H1 (cell line): ENCODE results near the gene TBC1D10A. TPM values are rescaled to one million over a fixed set of nuclear protein-coding genes. Genes with fewer than 3 reads are reported as not detected.

Experiments
- ATF2 ChIP-seq: IDR thresholded peaks from 2 replicates; pipeline ENCODE4 v1.6.1; 2012; ENCODE audit warnings: low read length, inconsistent platforms
- CHD1 ChIP-seq: IDR thresholded peaks from 2 replicates; pipeline ENCODE4 v1.6.1; 2012; ENCODE audit warnings: low read depth, low read length, improper control_type of control experiment
- EGR1 ChIP-seq: IDR thresholded peaks from 2 replicates; pipeline ENCODE4 v1.6.1; 2011; ENCODE audit warnings: low read depth, low read length, borderline replicate concordance
- MAFK ChIP-seq: IDR thresholded peaks from 2 replicates; pipeline ENCODE4 v1.6.1; 2012; ENCODE audit warnings: low read depth, mild to moderate bottlenecking, improper control_type of control experiment, low read length
- SAP30 ChIP-seq: fragments of 300-600 bp; sonication (generic); IDR thresholded peaks from 2 replicates; pipeline ENCODE4 v1.7.1; 2012; ENCODE audit warnings: low read length, moderate library complexity, mild to moderate bottlenecking, inconsistent platforms; ENCODE audit not compliant: insufficient read depth, insufficient replicate concordance
- TEAD4 ChIP-seq: IDR thresholded peaks from 2 replicates; pipeline ENCODE4 v1.6.1; 2012; ENCODE audit warnings: low read depth, low read length, inconsistent platforms, mixed read lengths
- polyA plus RNA-seq, 7 experiments: library from polyadenylated mRNA; depleted of rRNA in 3 of 7; stranded (reverse) in 5 of 7; unstranded in 2 of 7; fragments of >200 nt in 5 of 7; fragments of 200-250 nt in 2 of 7; gene quantifications; 1 replicate in 5 of 7; 2 replicates in 1 of 7; 4 replicates in 1 of 7; pipeline versions ENCODE4 v1.2.1 to v1.2.3, GENCODE V29; 2011 to 2013; ENCODE audit warnings: missing spikeins in 2 of 7, mixed read lengths in 2 of 7
- total RNA-seq: library from RNA; stranded (reverse); fragmentation: NEBNext Ultra II Directional; extraction: Animal tissue kit (Norgen Biotek cat#: 25700); gene quantifications from 2 replicates; pipeline ENCODE4 v1.2.1, GENCODE V29; 2021

The TBC1D10A gene
- total and polyA plus RNA-seq, 2 of the 8 experiments (the other 6 are each of a cell fraction or from before 2014, with no cell fraction given) = 5.4 to 7.0 TPM

GRCh38 chr22:30248484-30248883 lies 78.3 kb downstream of the TBC1D10A start (continued):
- TF ChIP-seq ATF2 (no peak), EGR1 (no peak), MAFK (no peak), SAP30 (no peak), TEAD4 (no peak), CHD1 (no peak)
